Stimulated activated CD4-positive, alpha-beta T cell treated with anti-CD3 and anti-CD28 coated beads, TNF-alpha, amount 100 ng/mL, for 1 hour (primary cell): Measurements from ENCODE around the gene HRC.
"Not testable (repeated sequence)": the region's sequence is repeated elsewhere in the genome, so short reads cannot be mapped to it uniquely, and the experiment has no call there.

Experiments
- DNase-seq, 3 donors: peaks; one replicate each; pipeline ENCODE4 v3.0.0-alpha.2; 2020; ENCODE audit warnings: low read depth in 3 of 3, low spot score in 1 of 3

HRC gene

GRCh38 chr19:49161987-49162386 lies 6.8 kb upstream of the HRC start:
- DNase-seq, result no peak

GRCh38 chr19:49160450-49161189 lies 5.4 kb upstream of the HRC start:
- DNase-seq, result no peak

GRCh38 chr19:49157445-49158224 lies 2.4 kb upstream of the HRC start, which contains the start of gene TRPM4:
TSS of gene TRPM4 (plus strand) at chr19:49157792. CDS start at chr19:49157867, 75 bp downstream.
- DNase-seq, result no peak

- no peak for DNase-seq
Observed at GRCh38 chr19:49155820-49156346, 687 bp upstream of the HRC start.

GRCh38 chr19:49154279-49154678 lies 917 bp downstream of the HRC start:
- DNase-seq, result no peak

- no peak for DNase-seq
Observed at GRCh38 chr19:49153167-49153809, 1.9 kb downstream of the HRC start.

GRCh38 chr19:49152119-49152550 lies 3.1 kb downstream of the HRC start:
- no peak for DNase-seq

GRCh38 chr19:49151267-49152118 lies 3.7 kb downstream of the HRC start:
- DNase-seq, result no peak

GRCh38 chr19:49150944-49151243 lies 4.3 kb downstream of the HRC start:
- no peak for DNase-seq

GRCh38 chr19:49150106-49150943 lies 4.9 kb downstream of the HRC start:
- DNase-seq, result no peak

GRCh38 chr19:49149652-49150105 lies 5.5 kb downstream of the HRC start:
- no peak for DNase-seq

- DNase-seq, result peak in 2 of 3 donors; percentile 39 to 65
Observed at GRCh38 chr19:49148784-49149651, 6.2 kb downstream of the HRC start.

GRCh38 chr19:49148044-49148682 lies 7.0 kb downstream of the HRC start:
- no peak for DNase-seq

- not testable (repeated sequence) for DNase-seq
Observed at GRCh38 chr19:49146408-49146770, 8.8 kb downstream of the HRC start.

GRCh38 chr19:49145573-49146407 lies 9.4 kb downstream of the HRC start:
- peak in 2 of 3 donors; percentile 51 to 82 for DNase-seq

GRCh38 chr19:49142866-49143335 lies 12.3 kb downstream of the HRC start:
- DNase-seq, result peak in 1 of 3 donors; percentile 45

- no peak for DNase-seq
Observed at GRCh38 chr19:49141352-49141751, 13.8 kb downstream of the HRC start.
